ENCODE data around the gene AOAH.
"Not testable (repeated sequence)": the region's sequence is repeated elsewhere in the genome, so short reads cannot be mapped to it uniquely, and the experiment has no call there.

AOAH gene

GRCh38 chr7:36726311-36726710 lies 2.0 kb upstream of the AOAH start:
- peak in 1 of 2 donors; percentile 66 for DNase-seq (ENCODE audit: low spot score in 2 of 2)
- H3K36me3 Mint-ChIP-seq, result peaks cover 35% of the 10 kb centered on the region
- H3K4me3 Mint-ChIP-seq, result peak overlapping the region; percentile 67
- peak overlapping the region; percentile 94 for H3K27ac Mint-ChIP-seq
- ATAC-seq, result peak; percentile 55
- H3K9me3 Mint-ChIP-seq, result peaks cover 4% of the 10 kb centered on the region
- H3K4me1 Mint-ChIP-seq, result peaks cover 60% of the 10 kb centered on the region

- peaks cover 72% of the 10 kb centered on the region for H3K4me1 Mint-ChIP-seq
- ATAC-seq (no peak), DNase-seq (ENCODE audit: low spot score in 2 of 2) (no peak)
- peaks cover 4% of the 10 kb centered on the region for H3K9me3 Mint-ChIP-seq
- peak overlapping the region; percentile 67 for H3K4me3 Mint-ChIP-seq
- peak overlapping the region; percentile 94 for H3K27ac Mint-ChIP-seq
- peaks cover 46% of the 10 kb centered on the region for H3K36me3 Mint-ChIP-seq
Observed at GRCh38 chr7:36724996-36725395, 702 bp upstream of the AOAH start.

GRCh38 chr7:36723291-36723690 lies 1.0 kb downstream of the AOAH start:
- peak overlapping the region; percentile 67 for H3K4me3 Mint-ChIP-seq
- peaks cover 78% of the 10 kb centered on the region for H3K4me1 Mint-ChIP-seq
- ATAC-seq (no peak), DNase-seq (ENCODE audit: low spot score in 2 of 2) (peak in 1 of 2 donors; percentile 60)
- no peaks in the 10 kb centered on the region for H3K9me3 Mint-ChIP-seq
- H3K36me3 Mint-ChIP-seq, result peaks cover 60% of the 10 kb centered on the region
- H3K27ac Mint-ChIP-seq, result peak overlapping the region; percentile 94

- DNase-seq (ENCODE audit: low spot score in 2 of 2) (no peak), ATAC-seq (no peak)
- peak overlapping the region; percentile 94 for H3K27ac Mint-ChIP-seq
- no peaks in the 10 kb centered on the region for H3K9me3 Mint-ChIP-seq
- peaks cover 46% of the 10 kb centered on the region for H3K4me1 Mint-ChIP-seq
- peaks cover 59% of the 10 kb centered on the region for H3K36me3 Mint-ChIP-seq
- peak overlapping the region; percentile 67 for H3K4me3 Mint-ChIP-seq
Observed at GRCh38 chr7:36719083-36719632, 5.1 kb downstream of the AOAH start.

- H3K9me3 Mint-ChIP-seq, result no peaks in the 10 kb centered on the region
- DNase-seq (ENCODE audit: low spot score in 2 of 2), result no peak
- ATAC-seq, result no peak
- H3K36me3 Mint-ChIP-seq, result peaks cover 47% of the 10 kb centered on the region
- peak overlapping the region; percentile 67 for H3K4me3 Mint-ChIP-seq
- H3K27ac Mint-ChIP-seq, result peak overlapping the region; percentile 51
- peaks cover 57% of the 10 kb centered on the region for H3K4me1 Mint-ChIP-seq
Observed at GRCh38 chr7:36717586-36717985, 6.7 kb downstream of the AOAH start.

- ATAC-seq; DNase-seq (ENCODE audit: low spot score in 2 of 2); H3K4me3 Mint-ChIP-seq; H3K9me3 Mint-ChIP-seq; H3K27ac Mint-ChIP-seq: not testable (repeated sequence)
- H3K36me3 Mint-ChIP-seq, result peaks cover 46% of the 10 kb centered on the region
- peaks cover 53% of the 10 kb centered on the region for H3K4me1 Mint-ChIP-seq
Observed at GRCh38 chr7:36716802-36717201, 7.5 kb downstream of the AOAH start.

- H3K9me3 Mint-ChIP-seq, result peaks cover 1% of the 10 kb centered on the region
- peaks cover 62% of the 10 kb centered on the region for H3K4me1 Mint-ChIP-seq
- ATAC-seq, result peak; percentile 86
- H3K27ac Mint-ChIP-seq, result peak overlapping the region; percentile 93
- peak overlapping the region; percentile 54 for H3K4me3 Mint-ChIP-seq
- no peak for DNase-seq (ENCODE audit: low spot score in 2 of 2)
- peaks cover 56% of the 10 kb centered on the region for H3K36me3 Mint-ChIP-seq
Observed at GRCh38 chr7:36712015-36712414, 12.3 kb downstream of the AOAH start.

- Mint-ChIP-seq H3K36me3 (peaks cover 63% of the 10 kb centered on the region), H3K27ac (peak overlapping the region; percentile 93), H3K9me3 (peaks cover 3% of the 10 kb centered on the region), H3K4me1 (peaks cover 67% of the 10 kb centered on the region), H3K4me3 (peak overlapping the region; percentile 54)
- DNase-seq (ENCODE audit: low spot score in 2 of 2), result no peak
- no peak for ATAC-seq
Observed at GRCh38 chr7:36711256-36711655, 13.0 kb downstream of the AOAH start.

- Mint-ChIP-seq H3K27ac (peak overlapping the region; percentile 95), H3K36me3 (peaks cover 73% of the 10 kb centered on the region), H3K9me3 (peaks cover 3% of the 10 kb centered on the region), H3K4me1 (peaks cover 74% of the 10 kb centered on the region), H3K4me3 (peak overlapping the region; percentile 66)
- DNase-seq (ENCODE audit: low spot score in 2 of 2) (no peak), ATAC-seq (no peak)
Observed at GRCh38 chr7:36710186-36710791, 14.0 kb downstream of the AOAH start.

GRCh38 chr7:36708767-36709166 lies 15.5 kb downstream of the AOAH start:
- Mint-ChIP-seq H3K9me3 (peaks cover 3% of the 10 kb centered on the region), H3K4me3 (peak overlapping the region; percentile 66), H3K27ac (peak overlapping the region; percentile 95), H3K4me1 (peaks cover 85% of the 10 kb centered on the region), H3K36me3 (peaks cover 82% of the 10 kb centered on the region)
- DNase-seq (ENCODE audit: low spot score in 2 of 2) (no peak), ATAC-seq (peak; percentile 29)

GRCh38 chr7:36707898-36708297 lies 16.4 kb downstream of the AOAH start:
- peak overlapping the region; percentile 66 for H3K4me3 Mint-ChIP-seq
- ATAC-seq (peak; percentile 47), DNase-seq (ENCODE audit: low spot score in 2 of 2) (no peak)
- peaks cover 85% of the 10 kb centered on the region for H3K36me3 Mint-ChIP-seq
- H3K27ac Mint-ChIP-seq, result peak overlapping the region; percentile 95
- H3K9me3 Mint-ChIP-seq, result peaks cover 3% of the 10 kb centered on the region
- H3K4me1 Mint-ChIP-seq, result peaks cover 79% of the 10 kb centered on the region

- no peak for DNase-seq (ENCODE audit: low spot score in 2 of 2)
- Mint-ChIP-seq H3K36me3 (peaks cover 84% of the 10 kb centered on the region), H3K4me1 (peaks cover 77% of the 10 kb centered on the region), H3K4me3 (peak overlapping the region; percentile 66), H3K9me3 (peaks cover 3% of the 10 kb centered on the region), H3K27ac (peak overlapping the region; percentile 95)
- ATAC-seq, result peak; percentile 82
Observed at GRCh38 chr7:36707465-36707864, 16.8 kb downstream of the AOAH start.

GRCh38 chr7:36703860-36704259 lies 20.4 kb downstream of the AOAH start:
- not testable (repeated sequence) for ATAC-seq, H3K9me3 Mint-ChIP-seq

GRCh38 chr7:36692456-36692855 lies 31.8 kb downstream of the AOAH start:
- H3K9me3 Mint-ChIP-seq, result no peaks in the 10 kb centered on the region
- ATAC-seq, result no peak

More at GRCh38 chr7:36703860-36704259, 20.4 kb downstream of the AOAH start:
- H3K4me3 Mint-ChIP-seq; H3K27ac Mint-ChIP-seq; DNase-seq (ENCODE audit: low spot score in 2 of 2): not testable (repeated sequence)
- peaks cover 53% of the 10 kb centered on the region for H3K36me3 Mint-ChIP-seq
- H3K4me1 Mint-ChIP-seq, result peaks cover 68% of the 10 kb centered on the region

GRCh38 chr7:36691983-36692382 lies 32.3 kb downstream of the AOAH start:
- Mint-ChIP-seq H3K4me1 (peaks cover 40% of the 10 kb centered on the region), H3K4me3 (peak overlapping the region; percentile 54), H3K9me3 (no peaks in the 10 kb centered on the region), H3K36me3 (peaks cover 24% of the 10 kb centered on the region), H3K27ac (peak overlapping the region; percentile 89)
- ATAC-seq (no peak), DNase-seq (ENCODE audit: low spot score in 2 of 2) (no peak)

More at GRCh38 chr7:36692456-36692855, 31.8 kb downstream of the AOAH start:
- peak overlapping the region; percentile 89 for H3K27ac Mint-ChIP-seq
- peaks cover 24% of the 10 kb centered on the region for H3K36me3 Mint-ChIP-seq
- H3K4me1 Mint-ChIP-seq, result peaks cover 41% of the 10 kb centered on the region
- no peak for DNase-seq (ENCODE audit: low spot score in 2 of 2)
- H3K4me3 Mint-ChIP-seq, result no peak overlapping the region

Data from stimulated activated effector memory CD8-positive, alpha-beta T cell treated with anti-CD3 and anti-CD28 coated beads, Interleukin-12 subunit alpha, Interleukin-12 subunit beta, amount 100 ng/mL, for 72 hours (primary cell).